ENCODE measurements around the gene TRAPPC3L.

The TRAPPC3L gene

GRCh38 chr6:116556814-116557415, 11.4 kb upstream of the TRAPPC3L start:
- no peak for DNase-seq

DNA sequence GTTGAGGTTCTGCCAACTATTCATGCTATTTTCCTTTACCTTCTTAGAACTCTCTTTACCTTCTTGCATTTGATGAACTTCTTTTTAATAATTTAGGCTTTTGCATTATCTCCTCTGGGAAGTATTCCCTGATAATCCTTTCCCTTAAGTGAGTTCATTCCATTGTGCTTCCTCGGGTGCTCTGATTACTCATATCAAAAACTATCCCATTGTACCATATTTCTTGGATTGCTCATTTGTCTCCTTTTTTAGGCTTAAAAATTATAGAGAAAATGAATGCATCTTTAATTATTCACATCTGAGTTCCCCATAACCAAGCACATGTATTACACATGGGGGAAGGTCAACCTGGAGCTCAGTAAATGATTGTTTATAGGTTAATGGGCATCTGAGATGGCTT, 10.6 kb upstream of the TRAPPC3L start:
- DNase-seq, result no peak

GRCh38 chr6:116553451-116553850, 8.0 kb upstream of the TRAPPC3L start, which contains the start of gene CALHM4:
TSS of gene CALHM4 (plus strand) at chr6:116553751. CDS start at chr6:116553794, 43 bp downstream.
- DNase-seq, result no peak

DNA sequence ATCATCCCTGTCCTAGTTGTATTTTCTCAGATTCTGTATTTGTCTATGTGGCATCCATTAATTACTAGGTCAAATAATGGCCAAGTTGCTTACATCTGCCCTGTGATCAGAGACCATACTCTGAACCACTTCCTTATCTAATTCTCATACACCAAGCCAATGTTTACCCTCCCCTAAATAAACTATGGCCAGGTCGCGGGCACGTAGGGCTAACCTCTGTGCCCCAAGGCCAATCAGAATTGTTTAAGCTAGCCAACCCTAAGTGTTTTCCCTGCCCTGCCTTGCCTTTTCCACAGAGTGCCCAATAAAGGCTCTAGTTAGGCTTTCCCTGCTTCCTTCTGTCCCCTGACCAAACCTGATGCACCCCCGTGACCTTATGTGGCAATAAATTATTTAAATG, 5.3 kb upstream of the TRAPPC3L start:
- no peak for DNase-seq

GRCh38 chr6:116547358-116547757, 1.9 kb upstream of the TRAPPC3L start:
- no peak for DNase-seq

GRCh38 chr6:116543149-116543548, 2.3 kb downstream of the TRAPPC3L start:
- DNase-seq, result no peak

- DNase-seq, result no peak
Measured at GRCh38 chr6:116542426-116542825, 3.1 kb downstream of the TRAPPC3L start.

GRCh38 chr6:116536216-116536621, 9.3 kb downstream of the TRAPPC3L start:
- peak; percentile 29 for DNase-seq

GRCh38 chr6:116535109-116535508, 10.4 kb downstream of the TRAPPC3L start:
- no peak for DNase-seq

GRCh38 chr6:116533233-116533957, 12.1 kb downstream of the TRAPPC3L start:
- no peak for DNase-seq

GRCh38 chr6:116531675-116532570, 13.6 kb downstream of the TRAPPC3L start:
- peak; percentile 35 for DNase-seq

GRCh38 chr6:116530436-116530835, 15.0 kb downstream of the TRAPPC3L start:
- DNase-seq, result peak; percentile 91

- DNase-seq, result no peak
Measured at GRCh38 chr6:116529466-116530290, 15.8 kb downstream of the TRAPPC3L start.

- no peak for DNase-seq
Measured at GRCh38 chr6:116528780-116529179, 16.7 kb downstream of the TRAPPC3L start.

DNA sequence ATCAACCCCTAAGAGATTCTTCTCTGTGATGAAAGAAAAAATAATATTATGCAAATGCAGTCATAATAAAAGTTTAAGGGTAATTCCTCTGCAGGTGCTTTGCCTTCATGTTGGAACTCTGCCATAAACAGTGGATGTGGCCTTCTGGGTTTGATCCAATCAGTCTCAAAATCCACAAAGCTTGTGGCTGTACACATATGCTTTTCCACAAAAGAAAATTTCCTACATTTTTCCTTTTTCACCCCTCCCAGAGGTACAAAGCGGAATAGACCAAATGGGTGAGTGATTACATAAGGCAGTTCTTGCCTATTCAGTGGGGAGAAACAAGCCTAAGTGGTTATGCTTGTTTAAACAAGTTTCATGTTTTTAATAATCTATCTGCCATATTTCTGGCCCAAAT, 17.4 kb downstream of the TRAPPC3L start:
- peak; percentile 25 for DNase-seq

- DNase-seq, result no peak
Measured at GRCh38 chr6:116524236-116524635, 21.2 kb downstream of the TRAPPC3L start.

GRCh38 chr6:116522896-116523295, 22.6 kb downstream of the TRAPPC3L start:
- no peak for DNase-seq

DNA sequence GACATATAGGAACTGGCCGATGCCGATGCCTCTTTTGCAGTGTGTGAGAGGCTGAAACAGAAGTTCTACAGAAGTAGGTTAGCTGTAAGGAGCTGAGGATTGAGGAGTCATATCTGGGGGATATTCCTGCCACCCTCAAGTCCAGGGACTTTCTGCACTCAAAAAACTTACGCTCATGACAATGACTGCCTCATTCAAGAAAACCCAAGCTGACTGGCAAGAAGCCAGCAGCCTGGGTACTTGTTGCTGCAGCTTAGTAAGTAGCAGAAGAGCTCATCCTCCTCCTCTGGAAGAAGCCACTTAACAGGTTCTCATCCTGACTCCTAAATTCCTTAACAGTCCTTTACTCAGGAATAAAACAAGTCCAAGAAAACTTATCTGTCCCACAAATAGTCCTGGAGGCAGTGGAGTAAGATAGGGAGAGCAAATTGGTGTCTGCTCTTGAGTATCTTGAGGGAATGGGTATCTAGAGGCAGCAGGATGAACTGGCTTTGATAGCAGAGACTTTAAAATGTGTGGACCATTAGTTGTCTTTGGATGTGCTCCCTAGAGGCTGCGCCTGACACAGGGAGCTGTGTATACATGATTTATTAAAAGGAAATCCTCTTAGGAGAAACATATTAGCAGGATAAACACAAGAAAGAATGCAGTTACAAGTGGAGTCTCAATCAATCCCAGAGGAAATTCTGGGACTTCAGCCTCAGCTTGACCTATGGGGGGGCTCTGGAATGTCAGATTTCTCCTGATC, 26.7 kb downstream of the TRAPPC3L start:
- DNase-seq, result no peak

DNA sequence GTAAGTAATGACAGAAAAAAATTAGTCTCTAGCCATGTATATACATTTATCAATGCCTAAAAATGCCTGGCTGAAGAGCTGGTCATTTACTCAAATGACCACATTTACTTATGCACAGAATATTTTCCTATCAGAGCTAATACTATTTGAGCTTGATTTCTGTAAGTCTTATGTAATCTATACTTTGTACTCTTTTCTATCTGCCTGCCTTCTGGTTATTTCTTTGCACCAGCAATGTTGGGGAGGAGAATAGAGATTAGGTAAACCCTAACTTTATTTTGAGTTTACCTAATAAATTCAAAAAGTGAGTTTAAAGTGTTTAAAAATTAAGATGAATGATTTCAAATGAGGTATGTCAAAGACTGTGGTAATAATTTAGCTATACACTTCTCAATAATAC, 30.3 kb downstream of the TRAPPC3L start:
- no peak for DNase-seq

DNA sequence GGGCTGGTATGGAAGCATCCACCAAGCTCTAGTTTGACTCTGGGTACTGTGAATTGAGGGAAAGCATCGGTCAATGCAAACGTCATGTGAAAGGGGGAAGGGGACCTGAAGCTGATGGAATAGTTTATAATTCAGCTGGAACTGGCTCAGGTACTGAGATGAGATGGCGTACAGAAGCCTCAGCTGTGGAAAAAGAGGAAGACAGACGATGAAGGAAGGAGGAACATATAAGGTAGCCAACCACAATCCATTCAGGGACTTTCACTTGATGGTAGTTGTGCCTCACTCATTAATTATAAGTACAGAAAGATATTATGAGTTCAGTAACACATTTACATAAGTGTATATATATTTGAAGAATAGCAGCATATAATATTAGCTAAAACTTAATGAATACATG, 31.4 kb downstream of the TRAPPC3L start:
- DNase-seq, result no peak

- DNase-seq, result no peak
Measured at GRCh38 chr6:116513224-116513875, 32.1 kb downstream of the TRAPPC3L start.
